Measurements from ENCODE around the gene CAMK1D.

Gene CAMK1D

GRCh38 chr10:12500381-12501303, 151.3 kb downstream of the CAMK1D start:
- no peak for DNase-seq

DNA sequence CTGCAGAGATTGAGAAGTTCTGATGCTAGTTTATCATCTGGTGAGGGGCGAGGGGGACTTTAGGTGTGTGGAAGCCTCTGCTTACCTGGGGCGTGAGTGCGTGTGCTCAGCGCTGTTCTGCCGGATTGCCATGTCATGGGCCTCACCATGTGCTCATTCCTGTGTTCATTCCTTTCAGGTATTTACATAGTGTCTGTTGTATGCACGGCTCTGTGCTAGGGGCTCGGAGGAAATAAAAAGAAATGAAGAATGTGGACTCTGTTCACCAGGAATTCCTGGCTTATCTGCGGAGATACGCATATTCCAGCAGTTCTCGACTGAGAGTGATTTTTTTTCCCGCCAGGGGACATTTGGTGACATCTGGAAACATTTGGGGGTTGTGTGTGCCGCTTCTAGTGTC, 152.0 kb downstream of the CAMK1D start:
- no peak for DNase-seq

- DNase-seq: no peak
These were observed 152.6 kb downstream of the CAMK1D start for GRCh38 chr10:12501841-12502525.

DNA sequence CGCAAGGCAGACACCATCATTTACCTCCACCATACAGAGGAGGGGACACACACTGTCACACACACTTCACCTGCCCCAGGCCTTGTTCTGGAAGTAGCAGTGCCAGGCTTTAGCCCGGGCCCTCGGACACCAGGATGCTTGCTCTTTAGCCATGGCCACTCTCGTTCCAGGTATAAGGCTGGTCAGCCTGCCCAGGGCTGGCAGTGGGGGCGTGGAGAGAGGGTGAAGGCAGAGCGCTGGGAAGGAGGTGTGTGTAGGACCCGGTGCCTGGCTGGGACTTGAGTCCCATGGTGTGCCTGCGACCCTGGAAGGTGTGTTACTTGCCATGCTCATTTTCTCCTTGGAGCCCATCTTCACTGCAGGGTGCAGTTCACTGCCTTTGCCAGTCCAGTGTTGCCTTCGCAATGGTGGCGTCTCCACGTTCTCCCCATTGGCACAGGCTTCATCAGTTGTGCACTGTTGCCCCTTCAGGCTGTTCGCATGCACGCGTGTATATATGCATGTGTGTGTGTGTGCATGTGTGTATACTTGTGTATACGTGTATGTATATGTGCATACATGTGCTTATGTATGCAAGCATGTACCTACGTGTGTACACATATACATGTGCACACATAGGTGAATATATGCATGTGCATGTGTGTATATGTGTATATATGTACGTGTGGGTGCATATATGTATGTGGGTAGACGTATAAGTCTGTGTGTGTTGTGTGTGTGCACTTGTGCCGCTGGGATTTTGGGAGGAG, 153.4 kb downstream of the CAMK1D start:
- no peak for DNase-seq

DNA sequence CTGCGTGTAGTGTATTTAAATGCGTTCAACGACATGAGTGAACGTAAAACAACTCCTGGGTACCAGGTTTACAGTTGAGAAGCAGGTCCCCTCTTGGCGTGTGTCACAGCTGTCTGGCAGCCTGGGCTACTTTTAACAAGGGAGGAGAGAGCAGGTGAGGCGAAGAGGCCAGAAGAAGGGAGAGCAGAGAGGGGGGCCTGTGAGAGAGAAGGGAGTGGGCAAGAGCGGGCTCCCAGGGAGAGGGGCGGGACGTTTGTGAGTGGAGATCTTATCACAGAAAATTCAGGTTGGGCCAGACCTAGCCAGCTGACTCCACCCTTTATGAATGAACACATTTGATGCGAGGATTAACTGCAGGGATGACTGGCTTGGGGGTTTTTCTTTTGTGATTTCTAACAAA, 154.0 kb downstream of the CAMK1D start:
- no peak for DNase-seq

GRCh38 chr10:12504176-12504575, 154.8 kb downstream of the CAMK1D start:
- no peak for DNase-seq

DNA sequence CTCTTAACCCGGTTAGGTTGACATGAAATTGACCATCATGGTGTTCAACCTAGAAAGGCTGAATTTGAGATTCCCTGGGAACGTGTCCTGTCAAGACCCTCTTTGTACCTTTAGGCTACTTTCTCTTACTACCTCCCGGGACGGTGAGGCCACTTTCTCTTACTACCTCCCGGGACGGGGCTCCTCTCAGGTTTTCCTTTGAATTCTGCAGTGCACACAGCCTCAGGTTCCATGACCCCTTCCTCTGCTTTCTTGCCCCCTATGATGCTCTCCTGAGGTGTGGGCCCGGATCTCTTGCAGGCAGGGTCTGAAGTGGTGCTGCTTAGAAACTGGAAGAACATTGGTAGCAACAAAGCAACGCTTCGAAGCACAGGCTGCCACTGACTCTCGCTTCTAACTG, 155.3 kb downstream of the CAMK1D start:
- no peak for DNase-seq

GRCh38 chr10:12505683-12506082, 156.3 kb downstream of the CAMK1D start:
- DNase-seq: no peak

DNA sequence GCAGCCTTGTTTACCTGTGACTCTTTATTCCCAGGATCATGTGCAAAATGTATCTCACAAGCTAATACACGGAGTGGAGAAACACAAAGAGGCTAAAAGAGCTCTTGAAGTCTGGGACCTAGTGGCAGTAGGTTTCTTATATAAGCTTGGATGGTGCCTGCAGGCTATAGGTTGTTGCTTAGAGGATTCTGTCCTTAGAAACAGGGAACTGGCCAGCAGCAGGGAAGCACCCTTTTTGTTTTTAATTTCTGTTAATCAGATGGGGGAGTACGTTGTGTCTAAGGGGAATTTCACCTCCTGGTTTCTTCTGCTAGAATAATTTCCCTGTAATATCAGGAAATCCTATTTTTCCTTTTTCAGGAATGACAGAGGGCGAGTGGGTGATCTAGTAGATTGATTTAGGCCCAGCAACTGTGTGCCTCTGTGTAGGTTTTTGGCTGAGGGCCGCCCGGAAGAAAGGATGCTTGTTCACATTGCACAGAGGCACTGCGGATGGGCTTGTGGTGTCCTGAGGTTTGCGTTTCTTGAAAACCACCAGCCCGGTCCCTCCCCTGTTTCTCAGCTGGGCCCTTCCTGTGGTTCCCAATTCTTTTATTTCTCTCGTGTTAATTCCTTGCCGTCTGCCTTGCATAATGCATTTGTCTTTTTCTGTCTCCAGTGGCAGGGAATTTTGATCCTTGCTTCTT, 158.0 kb downstream of the CAMK1D start:
- DNase-seq: no peak

GRCh38 chr10:12508165-12508564, 158.8 kb downstream of the CAMK1D start:
- DNase-seq: no peak

DNA sequence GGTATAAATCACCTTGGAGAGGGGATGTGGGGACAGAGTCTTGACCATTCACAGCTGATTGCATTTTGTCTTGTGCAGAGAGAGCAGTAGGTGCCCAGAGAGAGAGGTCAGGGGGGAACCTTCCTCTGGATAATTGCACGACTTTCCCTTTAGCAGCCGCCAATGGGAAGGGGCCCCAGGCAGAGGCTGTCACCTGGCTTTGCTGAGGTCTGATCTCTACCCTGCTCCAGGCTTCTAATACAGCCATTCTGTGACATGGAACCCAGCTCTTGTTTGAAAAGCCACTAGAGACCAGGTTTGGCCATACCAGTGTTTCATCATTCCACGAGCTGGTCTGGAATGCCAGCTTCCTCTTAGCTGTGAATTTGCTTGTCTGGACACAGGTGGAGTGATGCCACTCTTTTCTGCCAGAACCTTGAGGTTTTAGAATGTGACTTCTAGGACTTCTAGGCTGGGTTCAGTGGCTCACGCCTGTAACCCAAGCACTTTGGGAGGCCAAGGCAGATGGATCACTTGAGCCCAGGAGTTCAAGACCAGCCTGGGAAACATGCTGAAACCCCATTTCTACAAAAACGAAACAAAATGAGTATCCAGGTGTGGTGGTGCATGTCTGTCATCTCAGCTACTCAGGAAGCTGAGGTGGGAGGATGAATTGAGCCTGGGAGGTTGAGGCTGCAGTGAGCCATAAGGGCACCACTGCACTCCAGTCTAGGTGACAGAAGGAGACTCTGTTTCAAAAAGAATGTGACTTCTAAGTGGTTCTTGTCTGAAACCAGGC, 159.9 kb downstream of the CAMK1D start:
- no peak for DNase-seq

- DNase-seq: no peak
These were observed 160.4 kb downstream of the CAMK1D start for GRCh38 chr10:12509794-12510100.

DNA sequence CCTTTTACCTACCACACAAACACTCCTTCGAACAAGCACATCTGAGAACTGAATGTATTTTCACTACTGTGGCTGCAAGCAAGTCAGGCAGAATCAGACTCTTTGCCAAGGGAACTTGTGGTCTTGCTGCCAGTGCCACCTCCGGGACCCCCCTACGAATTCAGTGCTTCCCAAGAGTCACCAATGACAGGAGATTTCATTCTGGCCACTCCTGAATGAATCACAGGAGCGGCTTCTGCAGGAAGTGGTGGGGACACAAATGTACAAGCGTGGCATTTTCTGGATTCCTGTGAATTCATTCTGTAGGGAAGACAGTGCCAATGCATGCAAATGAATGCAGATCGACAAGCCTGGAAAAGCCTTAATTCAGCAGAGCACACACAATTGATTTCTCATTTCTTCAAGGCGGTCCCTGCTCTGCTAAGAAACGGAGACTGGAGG, 161.2 kb downstream of the CAMK1D start:
- no peak for DNase-seq

- DNase-seq: no peak
These were observed 161.6 kb downstream of the CAMK1D start for GRCh38 chr10:12510984-12511383.

DNA sequence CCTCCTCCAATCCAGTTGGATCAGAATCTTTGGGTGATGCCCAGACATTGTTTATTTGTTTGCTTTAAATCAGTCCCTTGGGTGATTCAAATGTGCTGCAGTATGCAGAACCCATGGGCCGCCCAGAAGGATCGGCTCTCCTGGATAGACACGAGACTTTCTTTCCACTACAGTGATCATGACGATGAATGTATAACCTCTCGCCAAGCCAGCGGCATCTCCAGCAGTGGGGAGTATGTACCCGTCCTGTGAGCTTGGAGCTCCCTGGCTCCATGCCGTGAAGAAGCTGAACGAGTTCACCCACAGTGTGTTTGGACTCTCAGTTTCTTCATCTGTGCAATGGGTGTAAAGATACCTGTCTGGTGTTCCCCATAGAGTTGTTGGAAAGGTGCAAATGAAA, 162.3 kb downstream of the CAMK1D start:
- no peak for DNase-seq

DNA sequence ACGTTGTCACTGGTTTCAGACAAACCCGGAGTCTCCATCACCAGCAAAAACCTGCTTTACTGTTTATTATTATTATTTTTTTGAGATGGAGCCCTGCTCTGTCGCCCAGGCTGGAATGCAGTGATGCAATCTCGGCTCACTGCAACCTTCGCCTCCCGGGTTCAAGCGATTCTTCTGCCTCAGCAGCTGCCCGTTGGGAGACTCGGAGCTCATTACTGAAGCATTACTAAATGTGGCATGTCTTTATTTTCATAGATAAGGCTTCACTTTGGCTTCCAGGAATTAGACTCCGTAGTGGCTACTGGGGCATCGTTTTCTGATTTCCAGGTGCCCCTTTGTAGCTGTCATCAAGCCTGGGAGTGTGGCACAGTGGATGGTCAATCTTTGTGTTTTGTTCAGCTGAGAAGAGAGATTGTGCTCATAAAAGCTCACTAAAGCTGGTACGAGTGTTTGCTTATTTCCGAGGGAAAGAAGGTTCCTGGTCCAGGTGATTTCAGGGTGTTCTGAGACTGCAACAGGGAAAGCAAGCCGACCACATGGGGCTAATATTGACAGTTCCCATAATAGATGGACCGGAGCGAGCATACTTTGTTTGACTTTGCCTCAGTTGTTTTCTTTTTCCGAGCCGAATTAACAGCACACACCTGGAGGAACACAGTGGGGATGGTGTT, 163.1 kb downstream of the CAMK1D start:
- DNase-seq: no peak

DNA sequence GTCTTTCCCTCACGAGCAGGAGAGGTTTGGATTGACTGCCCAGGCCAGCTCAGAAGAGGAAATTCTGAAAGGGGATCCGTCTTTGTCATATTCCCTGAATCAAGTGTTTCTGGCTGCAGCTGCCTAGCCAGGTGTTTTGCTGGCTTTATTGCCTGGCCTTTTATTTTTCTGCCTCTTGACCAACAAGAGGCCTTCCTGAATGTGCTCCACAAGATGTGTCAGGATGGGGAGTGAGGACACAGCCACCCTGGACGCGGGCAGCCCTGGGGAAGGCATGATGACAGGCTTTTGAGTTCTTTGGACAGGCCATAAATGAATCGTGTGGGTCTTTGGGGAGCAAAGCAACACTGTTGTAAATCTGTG, 163.6 kb downstream of the CAMK1D start:
- DNase-seq: no peak

- DNase-seq: no peak
These were observed 164.7 kb downstream of the CAMK1D start for GRCh38 chr10:12513775-12514673.

DNA sequence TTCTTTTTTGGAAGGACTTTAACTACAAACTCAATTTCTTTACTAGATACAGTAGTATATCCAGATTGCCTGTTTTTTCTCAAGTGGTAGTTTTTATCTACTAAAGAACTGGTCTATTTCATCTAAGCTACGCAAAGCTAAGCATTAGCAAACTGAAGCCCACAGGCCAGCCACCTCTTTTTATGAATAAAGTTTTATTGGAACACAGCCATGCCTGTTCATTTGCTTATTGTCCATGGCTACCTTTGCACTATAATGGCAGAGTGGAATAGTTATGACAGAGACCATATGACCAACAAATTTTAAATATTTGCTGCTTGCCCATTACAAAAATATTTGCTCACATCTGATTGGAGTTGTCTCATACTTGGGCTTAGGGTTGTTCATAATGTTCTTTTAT, 168.7 kb downstream of the CAMK1D start:
- DNase-seq: no peak

DNA sequence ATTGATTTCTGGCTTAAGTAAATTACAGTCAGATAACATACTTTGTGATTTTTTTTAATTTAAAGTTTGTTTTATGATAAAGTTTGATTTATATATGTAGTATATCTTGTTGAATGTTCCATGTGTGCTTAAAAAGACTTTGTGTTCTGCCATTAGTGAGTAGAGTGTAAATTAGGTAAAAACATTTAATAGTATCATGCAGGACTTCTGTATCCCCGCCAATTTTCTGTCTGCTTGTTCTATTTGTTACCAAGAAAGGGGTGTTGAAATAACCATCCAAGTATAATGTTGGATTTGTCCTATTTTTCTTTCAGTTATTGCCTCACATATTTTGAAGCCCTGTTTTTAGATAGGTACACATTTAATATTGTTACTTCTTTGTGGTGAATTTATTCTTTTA, 172.1 kb downstream of the CAMK1D start:
- no peak for DNase-seq

DNA sequence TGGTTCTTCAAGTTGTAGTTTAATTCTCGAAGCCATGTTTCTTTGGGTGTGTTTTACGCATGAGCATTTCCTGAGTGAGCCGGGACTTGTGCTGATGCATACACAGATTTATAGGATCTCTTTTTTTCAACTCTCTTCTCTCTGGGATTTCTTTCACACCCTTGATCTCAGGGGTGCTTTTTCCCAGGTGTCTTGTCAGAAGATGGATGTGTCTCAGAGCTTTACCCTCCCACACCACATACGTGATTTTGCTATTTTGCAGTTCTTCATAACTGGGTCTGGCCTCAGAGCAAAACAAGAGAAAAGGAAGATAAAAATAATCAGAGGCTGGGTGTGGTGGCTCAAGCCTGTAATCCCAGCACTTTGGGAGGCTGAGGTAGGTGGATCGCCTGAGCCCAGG, 177.0 kb downstream of the CAMK1D start:
- no peak for DNase-seq

Data from amniotic stem cell (primary cell).